ENCODE data around the gene C12orf42.

The C12orf42 gene

DNA sequence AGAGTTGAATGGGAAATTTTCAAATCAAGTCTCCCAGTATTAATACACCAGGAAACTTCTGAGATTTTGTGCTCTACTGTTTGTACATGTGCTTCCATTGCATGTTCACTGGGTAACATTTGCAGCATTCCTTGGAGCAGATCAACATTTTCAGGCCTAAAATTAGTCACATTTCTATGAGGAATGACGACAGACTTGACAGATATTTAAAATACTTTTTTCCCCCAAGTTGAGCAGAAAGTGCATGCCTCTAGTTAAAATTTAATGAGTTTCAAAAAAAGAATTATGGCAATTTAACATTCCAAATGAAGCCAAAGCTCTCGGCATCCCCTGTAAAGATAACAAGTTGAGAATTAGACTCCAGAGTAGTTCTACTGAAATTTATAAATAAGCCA is 72.3 kb downstream of the C12orf42 start:
- DNase-seq: no peak

DNA sequence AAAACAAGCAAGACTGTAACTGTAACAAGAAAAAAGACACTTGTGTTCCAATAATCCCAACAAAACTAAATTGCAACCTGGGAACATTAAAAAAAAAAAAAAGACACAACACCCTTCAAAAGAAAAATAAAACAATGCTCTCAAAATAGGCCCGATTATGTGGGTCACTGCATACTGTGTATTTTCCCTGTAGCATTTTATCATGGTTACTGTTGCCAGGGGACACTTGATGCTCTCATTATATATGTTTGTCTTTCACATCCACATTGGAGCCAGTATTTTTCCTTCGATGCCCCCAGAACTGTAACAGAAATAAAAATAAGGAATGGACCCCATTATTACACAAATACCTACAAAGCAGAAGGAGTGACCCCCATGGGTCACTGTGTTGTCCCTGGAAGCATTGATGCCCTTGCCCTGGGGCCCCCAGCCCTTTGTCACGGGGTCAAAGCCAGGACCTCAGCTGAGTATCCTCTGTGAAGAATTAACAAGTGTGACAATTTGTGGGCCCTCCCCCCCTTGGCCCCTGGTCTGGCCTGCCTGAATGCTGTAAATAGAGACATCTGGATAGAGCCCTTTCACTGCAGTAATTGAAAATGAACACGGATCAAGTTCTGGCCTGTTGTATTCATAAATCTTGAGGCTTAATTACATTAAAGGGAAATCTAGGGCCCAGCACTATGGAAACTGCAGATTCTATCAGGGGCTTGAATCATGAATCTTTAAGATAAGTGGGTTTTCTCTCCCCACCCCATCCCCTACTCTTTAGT is 72.8 kb downstream of the C12orf42 start:
- DNase-seq: no peak

- DNase-seq: no peak
Measured at GRCh38 chr12:103422328-103422727, 73.4 kb downstream of the C12orf42 start.

DNA sequence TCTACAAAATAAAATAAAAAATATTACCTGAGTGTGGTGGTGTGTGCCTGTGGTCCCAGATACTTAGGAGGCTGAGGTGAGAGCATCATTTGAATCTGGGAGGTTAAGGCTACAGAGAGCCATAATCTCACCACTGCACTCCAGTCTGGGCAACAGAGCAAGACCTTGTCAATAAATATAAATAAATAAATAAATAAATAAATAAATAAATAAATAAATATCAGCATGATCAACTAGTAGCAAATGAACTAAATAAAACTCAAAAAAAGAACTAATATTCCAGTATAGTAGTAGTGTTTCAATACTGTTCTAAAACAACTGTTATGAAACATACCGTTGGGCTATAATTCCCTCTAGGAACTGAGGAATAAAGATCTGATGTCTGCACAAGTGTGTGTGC is 74.4 kb downstream of the C12orf42 start:
- no peak for DNase-seq

DNA sequence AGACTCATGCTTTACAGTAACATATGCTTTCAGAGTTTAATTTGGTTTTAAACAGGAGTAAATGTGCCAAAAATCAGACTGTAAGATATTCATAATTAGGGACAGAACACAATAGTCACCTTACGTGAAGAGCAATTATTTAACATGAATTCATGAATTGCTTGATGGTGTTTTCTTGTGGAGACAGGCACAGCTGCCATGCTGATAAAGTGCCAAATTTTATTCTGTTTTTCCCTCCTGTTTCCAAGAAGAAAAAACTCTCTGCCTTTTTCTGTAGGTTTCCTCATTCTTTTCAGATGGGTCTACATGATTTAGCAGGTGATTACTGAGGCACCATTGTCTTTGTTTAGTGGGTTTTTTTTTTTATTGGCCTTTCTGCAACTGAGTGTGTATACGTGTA is 80.1 kb downstream of the C12orf42 start:
- DNase-seq: no peak

DNA sequence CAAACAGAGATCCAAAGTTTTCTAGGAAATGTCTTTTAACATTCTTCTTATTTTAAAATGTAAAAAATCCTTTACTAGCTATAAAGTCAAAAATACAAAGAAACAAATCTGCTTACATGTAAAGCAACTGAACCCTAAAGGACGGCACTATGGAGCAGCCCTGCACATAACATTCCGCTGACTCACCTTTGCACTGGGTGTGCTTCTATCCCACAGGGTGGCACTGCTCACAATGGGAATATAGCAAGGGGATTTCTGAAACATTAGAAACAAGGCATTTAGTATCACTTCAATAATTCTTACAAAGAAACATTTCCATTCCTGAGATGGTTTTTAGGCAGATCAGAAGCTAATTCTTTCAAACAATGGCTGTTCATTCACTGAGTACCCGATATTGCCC is 94.3 kb downstream of the C12orf42 start:
- no peak for DNase-seq

DNA sequence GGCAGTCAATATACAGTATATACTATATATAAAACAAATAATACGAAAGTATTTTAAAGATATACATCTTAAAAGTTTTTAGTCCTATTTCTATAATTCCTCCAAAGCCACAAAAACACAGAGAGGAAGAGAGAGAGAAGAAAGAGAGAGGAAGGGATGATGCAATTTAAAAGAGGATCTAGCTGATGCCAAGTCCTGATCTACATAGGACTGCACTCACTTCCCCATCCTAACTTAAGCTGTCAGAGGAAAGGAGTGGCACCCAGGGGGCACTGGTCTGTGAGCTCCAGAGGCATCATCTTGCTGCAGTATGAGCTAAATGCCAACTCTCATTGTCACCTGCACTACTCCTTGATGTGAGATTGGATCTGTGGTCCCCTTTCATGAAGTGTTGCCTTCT is 95.8 kb downstream of the C12orf42 start:
- DNase-seq: no peak

- DNase-seq: no peak
Measured at GRCh38 chr12:103397536-103397935, 98.2 kb downstream of the C12orf42 start.

- DNase-seq: no peak
Measured at GRCh38 chr12:103392722-103393121, 103.0 kb downstream of the C12orf42 start.

- DNase-seq: no peak
Measured at GRCh38 chr12:103391103-103391502, 104.7 kb downstream of the C12orf42 start.

DNA sequence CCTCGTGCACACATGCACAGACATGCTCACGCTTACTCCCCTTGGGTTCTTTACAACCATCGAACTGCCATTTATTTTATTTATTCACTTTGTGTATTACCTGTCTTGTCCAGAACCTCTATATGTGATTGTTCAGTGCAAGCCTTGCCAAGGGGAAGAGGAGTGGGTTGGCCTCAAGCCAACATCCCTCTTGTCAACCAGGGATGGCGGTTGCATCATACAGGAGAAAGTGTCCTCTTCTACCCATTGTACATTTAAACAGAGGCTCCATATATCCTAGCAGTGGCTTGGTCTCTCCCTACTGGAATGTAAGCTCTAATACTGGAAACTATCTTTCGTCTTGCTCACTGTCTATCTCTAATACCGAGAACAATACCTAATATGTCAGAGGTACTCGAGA is 108.4 kb downstream of the C12orf42 start:
- DNase-seq: no peak

- no peak for DNase-seq
Measured at GRCh38 chr12:103386451-103386850, 109.3 kb downstream of the C12orf42 start.

GRCh38 chr12:103382736-103383346 is 112.9 kb downstream of the C12orf42 start:
- no peak for DNase-seq

GRCh38 chr12:103382119-103382518 is 113.6 kb downstream of the C12orf42 start:
- no peak for DNase-seq

- no peak for DNase-seq
Measured at GRCh38 chr12:103379670-103380069, 116.1 kb downstream of the C12orf42 start.

DNA sequence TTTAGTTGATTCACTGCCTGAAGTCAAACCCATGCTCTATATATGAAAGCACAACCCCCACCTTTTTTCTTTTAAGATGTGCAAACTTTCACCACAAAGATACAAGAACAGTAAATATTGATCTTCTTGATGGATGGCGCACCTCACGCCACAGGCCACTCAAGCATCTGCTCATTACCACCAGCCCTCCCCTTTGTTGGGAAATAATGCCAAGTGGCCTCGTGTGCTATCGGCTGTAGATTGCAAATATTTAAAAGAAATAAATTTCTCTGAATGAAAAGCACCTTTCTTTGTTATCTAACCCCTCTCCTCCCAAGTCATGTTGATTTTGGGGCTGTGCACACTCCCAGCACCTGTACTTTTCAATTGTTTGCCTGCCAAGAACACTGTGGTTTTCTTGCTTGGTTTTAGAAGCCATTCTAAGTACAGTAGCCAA is 122.7 kb downstream of the C12orf42 start:
- no peak for DNase-seq

GRCh38 chr12:103369929-103370328 is 125.8 kb downstream of the C12orf42 start:
- no peak for DNase-seq

GRCh38 chr12:103368167-103368566 is 127.6 kb downstream of the C12orf42 start:
- DNase-seq: no peak

- no peak for DNase-seq
Measured at GRCh38 chr12:103354403-103354802, 141.4 kb downstream of the C12orf42 start.

DNA sequence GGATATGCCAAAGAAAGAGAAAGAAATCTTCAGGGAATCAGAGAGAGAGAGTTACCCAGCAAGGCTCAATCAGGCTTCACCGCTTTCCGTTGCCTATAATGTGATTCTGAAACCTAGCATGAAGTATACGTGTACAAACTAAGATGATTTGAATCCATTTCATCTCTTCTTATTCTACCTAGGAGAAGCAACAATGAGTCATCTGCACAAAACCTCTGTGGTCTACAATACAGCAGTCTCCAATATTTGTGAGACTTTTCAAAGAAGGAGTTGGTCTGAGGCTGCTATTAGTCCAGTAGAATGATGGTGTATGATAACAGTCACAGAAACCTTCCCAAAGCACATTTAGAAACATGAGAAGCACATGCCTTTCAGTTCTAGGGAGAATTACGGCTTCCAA is 141.9 kb downstream of the C12orf42 start:
- no peak for DNase-seq

DNA sequence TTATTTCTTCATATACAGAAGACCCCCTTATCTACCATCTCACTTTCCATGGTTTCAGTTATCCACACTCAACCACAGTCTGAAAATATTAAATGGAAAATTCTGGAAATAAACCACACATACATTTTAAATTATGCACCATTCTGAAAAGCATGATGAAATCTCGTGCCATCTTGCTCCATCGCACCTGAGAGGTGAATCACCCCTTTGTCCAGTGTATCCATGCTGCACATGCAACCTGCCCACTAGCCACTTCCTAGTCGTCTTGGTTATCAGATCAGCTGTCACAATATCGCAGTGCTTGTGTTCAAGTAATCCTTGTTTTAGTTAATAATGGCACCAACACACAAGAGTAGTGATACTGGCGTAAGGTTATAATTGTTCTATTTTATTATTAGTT is 145.7 kb downstream of the C12orf42 start:
- DNase-seq: no peak

- DNase-seq: no peak
Measured at GRCh38 chr12:103348935-103349334, 146.8 kb downstream of the C12orf42 start.

GRCh38 chr12:103336940-103337339 is 158.8 kb downstream of the C12orf42 start:
- DNase-seq: no peak

DNA sequence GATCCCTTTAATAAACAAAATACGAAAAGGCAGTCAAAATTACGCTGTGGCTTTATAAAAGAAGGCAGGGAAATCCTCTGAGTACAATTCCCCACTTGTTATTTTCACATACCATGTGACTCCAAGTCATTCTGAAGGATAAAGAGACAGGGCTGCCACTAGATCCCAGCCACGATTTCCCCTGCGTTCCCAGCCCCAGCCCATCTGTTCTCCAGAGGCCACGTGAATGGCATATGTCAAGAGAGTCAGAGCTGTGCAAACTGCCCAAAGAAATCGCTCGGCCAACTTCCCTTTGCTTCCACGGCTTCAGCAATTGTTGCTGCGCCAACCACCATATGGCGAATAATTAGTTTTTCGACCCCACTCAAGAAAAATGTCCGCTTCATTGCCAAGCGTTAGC is 161.3 kb downstream of the C12orf42 start:
- DNase-seq: no peak

DNA sequence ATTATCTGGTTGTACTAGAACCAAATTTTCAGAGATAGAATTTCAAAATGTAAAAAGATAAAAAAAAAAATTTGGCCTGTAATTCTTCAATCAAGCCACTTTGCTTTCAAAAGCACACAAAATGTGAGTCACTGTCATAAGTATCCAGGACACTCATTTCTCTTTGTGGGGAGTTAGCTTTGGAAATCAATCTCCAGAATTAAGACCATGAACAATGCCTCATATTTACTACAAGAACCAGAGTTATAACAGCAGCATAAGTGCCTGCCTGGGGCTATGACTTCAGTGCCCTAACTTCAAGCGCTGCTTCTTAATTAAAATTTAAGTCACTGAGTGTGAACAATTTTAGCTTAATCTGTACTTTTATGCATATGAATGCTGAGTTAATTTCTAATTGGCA is 162.1 kb downstream of the C12orf42 start:
- no peak for DNase-seq

Measured in activated gamma-delta T cell treated with Interleukin-2 at 50 U/mL for 16 hours (primary cell).